GM12878 (cell line): ENCODE data around the gene SEMA4D. TPM values are rescaled to one million over a fixed set of nuclear protein-coding genes. Genes with fewer than 3 reads are reported as not detected.

Source experiments
- ATAC-seq: fragments of 200-7000 bp; cut with Tn5 transposase; 3 replicates; pipeline ENCODE4 v1.9.1; 2020; ENCODE audit warnings: mild to moderate bottlenecking, moderate library complexity
- BruUV-seq: library from RNA; stranded (reverse); fragments of 400-500 nt; replicated peaks from 2 replicates; lab custom pipeline; 2021; lab: Mats Ljungman, UMichigan
- CTCF ChIA-PET: fragments of 300-600 bp; sonication (Branson Sonifier 250); formaldehyde crosslinking; extraction: SDS; loops from one replicate; lab custom pipeline; 2021; ENCODE audit warnings: inconsistent platforms; lab: Yijun Ruan, JAX
- POLR2A ChIA-PET: fragments of 350-600 bp; formaldehyde crosslinking; extraction: SDS; loops from one replicate; lab custom pipeline; 2021; ENCODE audit warnings: inconsistent platforms; lab: Charles Lee
- RAD21 ChIA-PET: fragments of 300-600 bp; sonication (Branson Sonifier 250); formaldehyde crosslinking; loops from one replicate; lab custom pipeline; 2023; ENCODE audit warnings: antibody characterized with exemption; ENCODE audit not compliant: unreplicated experiment; lab: Charles Lee
- SMC1A ChIA-PET: fragments of 300-600 bp; sonication (Branson Sonifier 250); formaldehyde crosslinking; loops from one replicate; lab custom pipeline; 2023; ENCODE audit not compliant: unreplicated experiment, uncharacterized antibody; lab: Charles Lee
- DNase-seq: peaks from one replicate; pipeline ENCODE4 v3.0.0-alpha.2; 2011; ENCODE audit warnings: low read depth, low spot score
- FAIRE-seq: peaks from 3 replicates; lab custom pipeline; 2011; peaks lifted over from hg19 to GRCh38; lab: Jason Lieb, UNC
- H2AFZ ChIP-seq: 2 replicates; pipeline ENCODE4 v1.6.0; 2011; ENCODE audit warnings: low read depth, low read length, control low read depth; ENCODE audit not compliant: control insufficient read depth
- H3K27ac ChIP-seq: 2 replicates; pipeline ENCODE4 v1.5.1; 2011; ENCODE audit warnings: control low read depth; ENCODE audit not compliant: control insufficient read depth, insufficient read depth
- H3K27me3 ChIP-seq, 2 experiments: replicated peaks in 1 of 2; 2 replicates each; pipeline versions ENCODE4 v1.6.0 to v1.6.1; 2011; ENCODE audit warnings: low read length in 1 of 2; ENCODE audit not compliant: control insufficient read depth in 2 of 2, insufficient read depth in 2 of 2
- H3K36me3 ChIP-seq, 2 experiments: 2 replicates each; pipeline ENCODE4 v1.5.1; 2011; ENCODE audit warnings: low read length in 1 of 2; ENCODE audit not compliant: control insufficient read depth in 2 of 2, insufficient read depth in 2 of 2
- H3K4me1 ChIP-seq: 2 replicates; pipeline ENCODE4 v1.6.1; 2011; ENCODE audit warnings: mild to moderate bottlenecking, low read length, moderate library complexity, mixed read lengths; ENCODE audit not compliant: control insufficient read depth, insufficient read depth
- H3K4me2 ChIP-seq: 2 replicates; pipeline ENCODE4 v1.6.0; 2011; ENCODE audit warnings: control low read depth; ENCODE audit not compliant: control insufficient read depth, insufficient read depth
- H3K4me3 ChIP-seq: fragments of 200-600 bp; sonication (generic); 2 replicates; pipeline ENCODE4 v1.5.1; 2016
- H3K79me2 ChIP-seq: 2 replicates; pipeline ENCODE4 v1.6.0; 2011; ENCODE audit warnings: low read length; ENCODE audit not compliant: control insufficient read depth, insufficient read depth
- H3K9ac ChIP-seq: 2 replicates; pipeline ENCODE4 v1.8.0; 2011; ENCODE audit warnings: low read length, control low read depth, mixed read lengths; ENCODE audit not compliant: control insufficient read depth, insufficient read depth
- H3K9me3 ChIP-seq: replicated peaks from 3 replicates; pipeline ENCODE4 v1.5.1; 2011; ENCODE audit warnings: mild to moderate bottlenecking, low read length; ENCODE audit not compliant: control insufficient read depth, insufficient read depth
- H4K20me1 ChIP-seq: 2 replicates; pipeline ENCODE4 v1.6.0; 2011; ENCODE audit not compliant: control insufficient read depth, insufficient read depth
- BACH1 ChIP-seq: fragments of 450-650 bp; IDR thresholded peaks from 2 replicates; pipeline ENCODE4 v1.6.1; 2017; ENCODE audit warnings: mild to moderate bottlenecking, borderline replicate concordance
- KDM1A ChIP-seq: fragments of 200-600 bp; sonication (generic); IDR thresholded peaks from 2 replicates; pipeline ENCODE4 v1.6.1; 2016; ENCODE audit warnings: borderline replicate concordance
- RUNX3 ChIP-seq: IDR thresholded peaks from 2 replicates; pipeline ENCODE4 v1.6.1; 2012; ENCODE audit warnings: low read length, inconsistent platforms
- TBL1XR1 ChIP-seq: IDR thresholded peaks from 2 replicates; pipeline ENCODE4 v1.6.1; 2012; ENCODE audit warnings: low read depth, low read length, improper control_type of control experiment
- ZNF687 ChIP-seq: fragments of 450-650 bp; IDR thresholded peaks from 2 replicates; pipeline ENCODE4 v1.6.1; 2017; ENCODE audit warnings: mild to moderate bottlenecking, moderate library complexity
- WGBS: methylation state at CpG from one replicate; pipeline ENCODE4 v1.1.6; 2016; ENCODE audit warnings: low lambda C conversion rate; ENCODE audit not compliant: insufficient replicate concordance, insufficient coverage; ENCODE audit errors: missing lambda C conversion rate; 5-methylcytosine and 5-hydroxymethylcytosine counted together
- in situ Hi-C: fragments of 300-500 bp; cut with MboI; formaldehyde crosslinking; loops from 9 replicates; pipeline ENCODE4 v1.14.3; 2018; ENCODE audit warnings: mixed read lengths
- intact Hi-C: fragments of 100-400 bp; cut with micrococcal nuclease; formaldehyde crosslinking; loops from one replicate; pipeline ENCODE4 v1.14.2; 2022; ENCODE audit not compliant: unreplicated experiment
- polyA plus RNA-seq, 11 experiments: library from polyadenylated mRNA; depleted of rRNA in 4 of 11; unstranded in 6 of 11; stranded (reverse) in 5 of 11; fragments of >200 nt; fragmentation: Nextera tagmentation in 4 of 11; fragmentation: Illumina TruSeq in 1 of 11; extraction: Ambion mirVana in 4 of 11; extraction: Trizol in 1 of 11; gene quantifications; 1 replicate in 1 of 11; 2 replicates in 10 of 11; pipeline versions ENCODE4 v1.2.1 to v1.2.3, GENCODE V29; 2011 to 2016; ENCODE audit warnings: inconsistent platforms in 2 of 11, missing spikeins in 2 of 11, low read depth in 1 of 11
- total RNA-seq, 4 experiments: library from RNA; depleted of rRNA in 3 of 4; stranded (reverse); fragments of >200 nt in 3 of 4; fragmentation: Illumina TruSeq in 1 of 4; extraction: Trizol in 1 of 4; gene quantifications; 2 replicates each; pipeline versions ENCODE4 v1.2.1 to v1.2.3, GENCODE V29; 2013 to 2021

Gene SEMA4D
- total and polyA plus RNA-seq, 10 of the 15 experiments (the other 5 are each of a cell fraction or from before 2014, with no cell fraction given): 15.1 to 136 (median 39.6) TPM

GRCh38 chr9:89354471-89354870 lies 143.4 kb downstream of the SEMA4D start (continued):
- TF ChIP-seq ZNF687 (no peak), KDM1A (no peak), RUNX3 (no peak)

- RAD21 ChIA-PET: no interaction called here
- no peak for DNase-seq
- POLR2A ChIA-PET: no interaction called here
- no TSS peak for BruUV-seq
- Histone ChIP-seq H3K36me3 (peaks cover 45 to 48% of the 10 kb centered on the region in 2 experiments), H2AFZ (no peak overlapping the region), H3K79me2 (no peaks in the 10 kb centered on the region), H3K4me3 (no peak overlapping the region), H3K9ac (no peak overlapping the region), H3K9me3 (no peaks in the 10 kb centered on the region), H3K27me3 (no peaks in the 10 kb centered on the region)
- TF ChIP-seq BACH1 (no peak), TBL1XR1 (no peak)
- TF ChIP-seq, all 136 proteins: peak for 0
- SMC1A ChIA-PET: no interaction called here
- H3K27ac ChIP-seq: no peak overlapping the region
- WGBS: 60% methylated on average over 3 of the region's 3 CpGs
- CTCF ChIA-PET: no interaction called here
- in situ Hi-C loops: no loop called here
- peaks cover 10% of the 10 kb centered on the region for H3K4me1 ChIP-seq
- intact Hi-C loops: no loop called here
- H4K20me1 ChIP-seq: no peaks in the 10 kb centered on the region
- no peak for ATAC-seq
- no peak overlapping the region for H3K4me2 ChIP-seq
- FAIRE-seq: no peak
Observed at GRCh38 chr9:89353989-89354388, 143.9 kb downstream of the SEMA4D start.
